ENCODE results near the gene DGUOK.

DGUOK gene

GRCh38 chr2:73889206-73889605 lies 37.5 kb upstream of the DGUOK start:
- TF ChIP-seq CTCF (IDR thresholded peaks at IDR 0.05; ENCODE audit: extremely low read depth, insufficient read depth, missing control alignments), result no peak
- in situ Hi-C loops (cut with MboI; ENCODE audit: low pct_unique_long_range_greater_than_20kb, low sequenced_read_pairs, unreplicated experiment), result no loop called here
- no peak for DNase-seq (ENCODE audit: low spot score)

- in situ Hi-C loops (cut with MboI; ENCODE audit: low pct_unique_long_range_greater_than_20kb, low sequenced_read_pairs, unreplicated experiment), result no loop called here
- TF ChIP-seq CTCF (IDR thresholded peaks at IDR 0.05; ENCODE audit: extremely low read depth, insufficient read depth, missing control alignments), result no peak
- DNase-seq (ENCODE audit: low spot score), result no peak
These were observed 36.2 kb upstream of the DGUOK start for GRCh38 chr2:73890301-73891092.

GRCh38 chr2:73891276-73891901 lies 35.3 kb upstream of the DGUOK start:
- in situ Hi-C loops (cut with MboI; ENCODE audit: low pct_unique_long_range_greater_than_20kb, low sequenced_read_pairs, unreplicated experiment), result no loop called here
- DNase-seq (ENCODE audit: low spot score), result no peak
- TF ChIP-seq CTCF (IDR thresholded peaks at IDR 0.05; ENCODE audit: extremely low read depth, insufficient read depth, missing control alignments), result no peak

GRCh38 chr2:73892631-73893329 lies 33.9 kb upstream of the DGUOK start, which contains the start of gene ACTG2:
TSS of gene ACTG2 (plus strand) at chr2:73893008. CDS start at chr2:73901312, 8,304 bp downstream.
- no peak for TF ChIP-seq CTCF (IDR thresholded peaks at IDR 0.05; ENCODE audit: extremely low read depth, insufficient read depth, missing control alignments)
- no peak for DNase-seq (ENCODE audit: low spot score)
- in situ Hi-C loops (cut with MboI; ENCODE audit: low pct_unique_long_range_greater_than_20kb, low sequenced_read_pairs, unreplicated experiment), result no loop called here

GRCh38 chr2:73893764-73894474 lies 32.8 kb upstream of the DGUOK start:
- no peak for DNase-seq (ENCODE audit: low spot score)
- in situ Hi-C loops (cut with MboI; ENCODE audit: low pct_unique_long_range_greater_than_20kb, low sequenced_read_pairs, unreplicated experiment), result no loop called here
- TF ChIP-seq CTCF (IDR thresholded peaks at IDR 0.05; ENCODE audit: extremely low read depth, insufficient read depth, missing control alignments), result no peak

GRCh38 chr2:73894475-73894850 lies 32.2 kb upstream of the DGUOK start:
- DNase-seq (ENCODE audit: low spot score), result no peak
- TF ChIP-seq CTCF (IDR thresholded peaks at IDR 0.05; ENCODE audit: extremely low read depth, insufficient read depth, missing control alignments), result no peak
- in situ Hi-C loops (cut with MboI; ENCODE audit: low pct_unique_long_range_greater_than_20kb, low sequenced_read_pairs, unreplicated experiment), result no loop called here

Data from GM13977 (cell line).